BLaER1 treated with 17β-estradiol and CSF1 and Interleukin-3, amounts not matched to agents 10 nM and 100 nM (cell line): Measurements from ENCODE around the gene PRKD1.
"Not testable (repeated sequence)": the region's sequence is repeated elsewhere in the genome, so short reads cannot be mapped to it uniquely, and the experiment has no call there.

Experiments used
- H3K27ac ChIP-seq, 11 experiments: shearing (Covaris generic); formaldehyde crosslinking; 2 replicates each; pipeline ENCODE4 v1.8.1; 2022
- H3K27me3 ChIP-seq, 11 experiments: shearing (Covaris generic); formaldehyde crosslinking; 2 replicates each; pipeline ENCODE4 v1.8.1; 2022
- H3K36me3 ChIP-seq, 11 experiments: shearing (Covaris generic); formaldehyde crosslinking; 2 replicates each; pipeline ENCODE4 v1.8.1; 2022
- H3K4me1 ChIP-seq, 10 experiments: shearing (Covaris generic); formaldehyde crosslinking; 2 replicates each; pipeline ENCODE4 v1.8.1; 2022
- H3K4me2 ChIP-seq, 11 experiments: shearing (Covaris generic); formaldehyde crosslinking; 2 replicates each; pipeline ENCODE4 v1.8.1; 2022
- H3K4me3 ChIP-seq, 10 experiments: shearing (Covaris generic); formaldehyde crosslinking; 2 replicates each; pipeline ENCODE4 v1.8.1; 2022
- H3K9ac ChIP-seq, 11 experiments: shearing (Covaris generic); formaldehyde crosslinking; 2 replicates each; pipeline ENCODE4 v1.8.1; 2022
- H3K9me3 ChIP-seq, 11 experiments: shearing (Covaris generic); formaldehyde crosslinking; replicated peaks in 1 of 11; 2 replicates each; pipeline ENCODE4 v1.8.1; 2022
- H4K20me1 ChIP-seq, 11 experiments: shearing (Covaris generic); formaldehyde crosslinking; 2 replicates each; pipeline ENCODE4 v1.8.1; 2022
- Cebpa-rat ChIP-seq, 11 experiments: shearing (Covaris generic); IDR thresholded peaks; 2 replicates each; pipeline ENCODE4 v1.8.1; 2022

Gene PRKD1

GRCh38 chr14:29798108-29798663 is 129.5 kb downstream of the PRKD1 start:
- no peak overlapping the region for H3K27ac ChIP-seq
- TF ChIP-seq Cebpa-rat (IDR thresholded peaks at IDR 0.05), result no peak
- no peaks in the 10 kb centered on the region for H3K36me3 ChIP-seq
- H3K27me3 ChIP-seq, result no peaks in the 10 kb centered on the region
- H3K9ac ChIP-seq, result no peak overlapping the region
- H4K20me1 ChIP-seq, result no peaks in the 10 kb centered on the region
- H3K4me1 ChIP-seq, result no peaks in the 10 kb centered on the region
- H3K4me3 ChIP-seq, result no peak overlapping the region
- no peak overlapping the region for H3K4me2 ChIP-seq
- H3K9me3 ChIP-seq, result no peaks in the 10 kb centered on the region

DNA sequence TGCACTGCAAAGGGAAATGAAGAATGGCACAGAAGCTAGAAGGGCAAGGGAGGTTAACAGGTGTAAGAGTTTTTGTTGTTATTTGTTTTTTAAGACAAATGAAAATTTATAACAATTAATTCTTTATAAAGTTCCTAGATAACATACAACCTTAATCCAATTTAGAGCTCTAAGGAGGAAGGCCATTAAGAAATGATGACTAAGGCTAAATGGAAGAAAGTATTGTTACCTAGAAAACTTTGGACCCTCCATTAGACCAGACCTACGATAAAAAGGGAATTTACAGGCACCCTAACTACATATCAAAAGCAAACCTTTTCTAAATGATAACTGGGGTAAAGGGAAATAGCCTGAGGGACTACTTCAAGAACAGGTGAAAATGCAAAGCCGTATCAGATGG is 130.8 kb downstream of the PRKD1 start:
- H3K4me1 ChIP-seq, result no peaks in the 10 kb centered on the region
- H3K27ac ChIP-seq, result no peak overlapping the region
- no peak overlapping the region for H3K9ac ChIP-seq
- H3K27me3 ChIP-seq, result no peaks in the 10 kb centered on the region
- H3K4me3 ChIP-seq, result no peak overlapping the region
- H3K4me2 ChIP-seq, result no peak overlapping the region
- no peaks in the 10 kb centered on the region for H3K9me3 ChIP-seq
- H3K36me3 ChIP-seq, result no peaks in the 10 kb centered on the region
- no peaks in the 10 kb centered on the region for H4K20me1 ChIP-seq
- no peak for TF ChIP-seq Cebpa-rat (IDR thresholded peaks at IDR 0.05)

GRCh38 chr14:29789475-29789874 is 138.2 kb downstream of the PRKD1 start:
- Histone ChIP-seq H3K9me3 (no peaks in the 10 kb centered on the region), H3K4me1 (no peaks in the 10 kb centered on the region), H3K27me3 (no peaks in the 10 kb centered on the region), H3K9ac (no peak overlapping the region), H3K36me3 (no peaks in the 10 kb centered on the region), H3K4me2 (no peak overlapping the region), H3K4me3 (no peak overlapping the region), H4K20me1 (no peaks in the 10 kb centered on the region), H3K27ac (no peak overlapping the region)
- TF ChIP-seq Cebpa-rat (IDR thresholded peaks at IDR 0.05), result no peak

GRCh38 chr14:29788093-29788492 is 139.6 kb downstream of the PRKD1 start:
- Histone ChIP-seq H3K4me3 (no peak overlapping the region), H3K9me3 (peaks cover 0 to 6% (median 0%) of the 10 kb centered on the region in 11 experiments; a peak in 1 of 22 replicates), H4K20me1 (no peaks in the 10 kb centered on the region), H3K27ac (no peak overlapping the region), H3K4me2 (no peak overlapping the region), H3K4me1 (no peaks in the 10 kb centered on the region), H3K36me3 (no peaks in the 10 kb centered on the region), H3K27me3 (no peaks in the 10 kb centered on the region), H3K9ac (no peak overlapping the region)
- no peak for TF ChIP-seq Cebpa-rat (IDR thresholded peaks at IDR 0.05)

GRCh38 chr14:29783556-29783955 is 144.1 kb downstream of the PRKD1 start:
- no peaks in the 10 kb centered on the region for H3K36me3 ChIP-seq

GRCh38 chr14:29782041-29782440 is 145.6 kb downstream of the PRKD1 start:
- H3K36me3 ChIP-seq, result no peaks in the 10 kb centered on the region
- no peaks in the 10 kb centered on the region for H4K20me1 ChIP-seq
- no peaks in the 10 kb centered on the region for H3K27me3 ChIP-seq
- H3K4me3 ChIP-seq, result no peak overlapping the region
- no peak overlapping the region for H3K9ac ChIP-seq
- H3K27ac ChIP-seq, result no peak overlapping the region
- no peaks in the 10 kb centered on the region for H3K4me1 ChIP-seq
- no peak for TF ChIP-seq Cebpa-rat (IDR thresholded peaks at IDR 0.05)
- H3K4me2 ChIP-seq, result no peak overlapping the region
- peaks cover 0 to 6% (median 0%) of the 10 kb centered on the region in 11 experiments; a peak in 1 of 22 replicates for H3K9me3 ChIP-seq

More at GRCh38 chr14:29783556-29783955, 144.1 kb downstream of the PRKD1 start:
- TF ChIP-seq Cebpa-rat (IDR thresholded peaks at IDR 0.05), result no peak
- Histone ChIP-seq H3K9me3 (peaks cover 0 to 6% (median 0%) of the 10 kb centered on the region in 11 experiments; a peak in 1 of 22 replicates), H3K27me3 (no peaks in the 10 kb centered on the region), H3K4me2 (no peak overlapping the region), H3K4me1 (no peaks in the 10 kb centered on the region), H3K4me3 (no peak overlapping the region), H4K20me1 (no peaks in the 10 kb centered on the region), H3K27ac (no peak overlapping the region), H3K9ac (no peak overlapping the region)

GRCh38 chr14:29777142-29777541 is 150.5 kb downstream of the PRKD1 start:
- not testable (repeated sequence) for H3K27me3 ChIP-seq, H3K9me3 ChIP-seq, H3K9ac ChIP-seq, H3K4me1 ChIP-seq, H3K36me3 ChIP-seq, H4K20me1 ChIP-seq, H3K4me3 ChIP-seq, H3K27ac ChIP-seq, H3K4me2 ChIP-seq

DNA sequence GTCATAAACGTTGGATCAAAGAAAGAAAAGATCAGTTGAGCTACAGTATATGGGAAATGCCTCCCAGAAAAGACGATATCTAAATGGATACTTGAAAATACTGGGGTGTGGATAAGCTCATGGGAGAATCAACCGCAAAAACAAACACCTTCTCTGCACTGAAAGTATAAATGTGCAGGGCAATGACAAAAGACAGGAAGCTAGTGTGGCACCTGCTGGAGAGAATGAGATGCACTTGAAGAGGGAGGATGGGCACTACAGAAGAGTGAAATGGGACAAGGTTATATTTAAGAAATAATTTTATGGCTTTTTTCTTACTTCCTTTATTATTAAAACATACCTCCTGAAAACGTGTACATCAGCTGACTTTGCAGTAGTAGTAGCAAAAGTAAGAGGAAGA is 153.7 kb downstream of the PRKD1 start:
- Histone ChIP-seq H3K4me2 (no peak overlapping the region), H3K27ac (no peak overlapping the region), H3K9ac (no peak overlapping the region), H3K4me1 (no peaks in the 10 kb centered on the region), H3K36me3 (no peaks in the 10 kb centered on the region), H3K4me3 (no peak overlapping the region), H4K20me1 (no peaks in the 10 kb centered on the region), H3K27me3 (no peaks in the 10 kb centered on the region), H3K9me3 (peaks cover 0 to 8% (median 0%) of the 10 kb centered on the region in 11 experiments; a peak in 6 of 22 replicates)
- TF ChIP-seq Cebpa-rat (IDR thresholded peaks at IDR 0.05), result no peak

DNA sequence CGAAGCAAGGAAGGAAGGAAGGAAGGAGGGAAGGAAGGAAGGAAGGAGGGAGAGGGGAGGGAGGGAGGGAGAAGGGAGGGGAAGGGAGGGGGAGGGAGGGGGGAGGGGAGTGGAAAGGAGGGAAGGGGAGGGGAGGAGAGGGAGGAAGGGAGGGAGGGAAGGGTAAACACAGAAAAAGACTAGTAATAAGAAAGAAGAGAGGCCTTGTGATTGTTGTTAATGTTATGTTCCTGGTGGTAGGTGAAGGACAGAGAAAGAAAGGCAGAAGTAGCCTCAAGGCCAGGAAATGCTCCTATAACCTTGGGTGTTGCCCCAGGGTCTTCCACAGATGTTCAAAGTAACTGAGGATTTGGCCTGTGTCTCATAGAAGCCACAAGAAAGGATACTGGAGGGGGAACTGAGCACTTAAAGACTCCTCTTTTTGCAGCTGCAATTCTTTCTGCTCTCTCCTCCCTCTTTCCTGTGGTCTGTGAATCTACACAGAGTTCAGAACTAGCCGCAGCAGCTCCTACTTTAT is 164.2 kb downstream of the PRKD1 start:
- H3K9me3 ChIP-seq, result no peaks in the 10 kb centered on the region
- no peaks in the 10 kb centered on the region for H3K27me3 ChIP-seq
- H3K36me3 ChIP-seq, result no peaks in the 10 kb centered on the region
- no peak for TF ChIP-seq Cebpa-rat (IDR thresholded peaks at IDR 0.05)
- H3K4me2 ChIP-seq, result peak overlapping the region in 7 of 11 experiments; percentile 1 to 52 (median 33); a peak in 5 of 22 replicates
- H4K20me1 ChIP-seq, result no peaks in the 10 kb centered on the region
- H3K4me1 ChIP-seq, result peaks cover 0 to 13% (median 5%) of the 10 kb centered on the region in 10 experiments; a peak in 9 of 20 replicates
- H3K9ac ChIP-seq, result no peak overlapping the region
- no peak overlapping the region for H3K27ac ChIP-seq
- H3K4me3 ChIP-seq, result no peak overlapping the region
